Measurements from ENCODE around the gene ZNF800. TPM values are rescaled to one million over a fixed set of nuclear protein-coding genes. Genes with fewer than 3 reads are reported as not detected.

The ZNF800 gene
- polyA plus RNA-seq, 1 of the 3 experiments (the other 2 are of a cell fraction): 9.2 TPM

- Histone ChIP-seq H3K4me2 (no peak overlapping the region), H3K79me2 (ENCODE audit: insufficient read depth) (no peaks in the 10 kb centered on the region), H3F3A (replicated peaks; ENCODE audit: insufficient read depth) (no peaks in the 10 kb centered on the region), H3K4me3 (ENCODE audit: low read depth in 2 of 2, low read length in 1 of 2) (no peak overlapping the region), H3K9me2 (no peaks in the 10 kb centered on the region), H3K36me3 (replicated peaks in 1 of 2; ENCODE audit: control insufficient read depth in 1 of 2, insufficient read depth in 2 of 2, low read length in 1 of 2) (no peaks in the 10 kb centered on the region), H3K4me1 (ENCODE audit: control insufficient read depth in 1 of 2, insufficient read depth in 2 of 2, low read depth in 1 of 2, low read length in 1 of 2) (0 out of 4 replicates have a peak, but pooled peaks cover 0 to 4% of the 10 kb centered on the region in 2 experiments), H3K9me3 (no peaks in the 10 kb centered on the region), H2AFZ (ENCODE audit: low read depth) (no peak overlapping the region), H3K27me3 (ENCODE audit: insufficient read depth) (no peaks in the 10 kb centered on the region), H3K27ac (ENCODE audit: low read depth in 2 of 2, low read length in 1 of 2) (no peak overlapping the region), H3K9ac (no peak overlapping the region), H4K20me1 (ENCODE audit: insufficient read depth) (no peaks in the 10 kb centered on the region)
- ChIA-PET POLR2A (no interaction called here), CTCF (interaction anchor here (1.5 kb wide), 1 partner anchor 9 kb away, joined by 4 read pairs; no protein-coding TSS in a partner anchor)
- no peak for DNase-seq
- no peak for TF ChIP-seq FOXM1 (IDR thresholded peaks at IDR 0.05; ENCODE audit: low read depth)
- no peak for TF ChIP-seq ELF1 (IDR thresholded peaks at IDR 0.05)
- no peak for TF ChIP-seq RFX5 (IDR thresholded peaks at IDR 0.05; ENCODE audit: low read length)
- no peak for TF ChIP-seq GABPA (IDR thresholded peaks at IDR 0.05; ENCODE audit: low read depth)
- TF ChIP-seq RXRA (IDR thresholded peaks at IDR 0.05; ENCODE audit: borderline replicate concordance, low read depth): no peak
- no peak for TF ChIP-seq RAD21 (IDR thresholded peaks at IDR 0.05; ENCODE audit: low read length)
- no peak for TF ChIP-seq SMC3 (IDR thresholded peaks at IDR 0.05; ENCODE audit: low read depth, low read length)
- TF ChIP-seq FOXJ3 (CRISPR knock-in tag; IDR thresholded peaks at IDR 0.05): no peak
- no peak for TF ChIP-seq GATA2 (CRISPR knock-in tag; IDR thresholded peaks at IDR 0.05)
- TF ChIP-seq FOSL2 (IDR thresholded peaks at IDR 0.05; ENCODE audit: borderline replicate concordance, low read depth): no peak
- no peak for TF ChIP-seq SIN3A (IDR thresholded peaks at IDR 0.05; ENCODE audit: borderline replicate concordance, low read depth, low read length)
- TF ChIP-seq TCF12 (IDR thresholded peaks at IDR 0.05): no peak
- no peak for TF ChIP-seq POLR2AphosphoS5 (IDR thresholded peaks at IDR 0.05; ENCODE audit: low read depth, low read length)
- TF ChIP-seq CHD2 (IDR thresholded peaks at IDR 0.05; ENCODE audit: low read length, partially characterized antibody): no peak
- TF ChIP-seq MEF2A (IDR thresholded peaks at IDR 0.05; ENCODE audit: borderline replicate concordance, low read depth): no peak
- WGBS (ENCODE audit: low lambda C conversion rate): 57% methylated on average over 2 of the region's 2 CpGs
These were observed 46.3 kb upstream of the ZNF800 start for GRCh38 chr7:127438836-127439235.

- H3K4me2 ChIP-seq: no peak overlapping the region
These were observed 45.3 kb upstream of the ZNF800 start for GRCh38 chr7:127437837-127438236.

More at GRCh38 chr7:127437837-127438236, 45.3 kb upstream of the ZNF800 start:
- POLR2A ChIA-PET: no interaction called here
- Histone ChIP-seq H3K79me2 (ENCODE audit: insufficient read depth) (no peaks in the 10 kb centered on the region), H3K36me3 (replicated peaks in 1 of 2; ENCODE audit: control insufficient read depth in 1 of 2, insufficient read depth in 2 of 2, low read length in 1 of 2) (no peaks in the 10 kb centered on the region), H3K27me3 (ENCODE audit: insufficient read depth) (no peaks in the 10 kb centered on the region), H2AFZ (ENCODE audit: low read depth) (no peak overlapping the region), H3K9me3 (no peaks in the 10 kb centered on the region), H3K9me2 (no peaks in the 10 kb centered on the region), H3K4me3 (ENCODE audit: low read depth in 2 of 2, low read length in 1 of 2) (no peak overlapping the region), H4K20me1 (ENCODE audit: insufficient read depth) (no peaks in the 10 kb centered on the region), H3K9ac (no peak overlapping the region), H3K4me1 (ENCODE audit: control insufficient read depth in 1 of 2, insufficient read depth in 2 of 2, low read depth in 1 of 2, low read length in 1 of 2) (0 out of 4 replicates have a peak, but pooled peaks cover 0 to 4% of the 10 kb centered on the region in 2 experiments), H3K27ac (ENCODE audit: low read depth in 2 of 2, low read length in 1 of 2) (no peak overlapping the region), H3F3A (replicated peaks; ENCODE audit: insufficient read depth) (no peaks in the 10 kb centered on the region)
- no peak for DNase-seq
- TF ChIP-seq PBX3 (IDR thresholded peaks at IDR 0.05): no peak
- TF ChIP-seq USF1 (IDR thresholded peaks at IDR 0.05; ENCODE audit: borderline replicate concordance, low read depth): no peak
- TF ChIP-seq JUND (IDR thresholded peaks at IDR 0.05): peak; percentile 11; the same call in 1 of the 2 replicates
- TF ChIP-seq GABPA (IDR thresholded peaks at IDR 0.05; ENCODE audit: low read depth): no peak
- no peak for TF ChIP-seq FOXJ3 (CRISPR knock-in tag; IDR thresholded peaks at IDR 0.05)
- peak; percentile 26; the same call in 1 of the 2 replicates for TF ChIP-seq FOSL2 (IDR thresholded peaks at IDR 0.05; ENCODE audit: borderline replicate concordance, low read depth)
- TF ChIP-seq RFX5 (IDR thresholded peaks at IDR 0.05; ENCODE audit: low read length): no peak
- TF ChIP-seq RCOR1 (IDR thresholded peaks at IDR 0.05; ENCODE audit: low read length): no peak
- TF ChIP-seq IRF3 (IDR thresholded peaks at IDR 0.05; ENCODE audit: low read depth, low read length): no peak
- no peak for TF ChIP-seq RXRA (IDR thresholded peaks at IDR 0.05; ENCODE audit: borderline replicate concordance, low read depth)
- TF ChIP-seq MEF2A (IDR thresholded peaks at IDR 0.05; ENCODE audit: borderline replicate concordance, low read depth): no peak
- CTCF ChIA-PET: interaction anchor here (0.9 kb wide), 1 partner anchor 10 kb away, joined by 3 read pairs; no protein-coding TSS in a partner anchor
- 38% methylated on average over 2 of the region's 2 CpGs for WGBS (ENCODE audit: low lambda C conversion rate)
